OCI-LY3 (cell line): ENCODE measurements around the gene SUN3.

ENCODE experiments used
- CTCF ChIP-seq: fragments of 200-600, 300-600 bp; sonication (generic); IDR thresholded peaks from 2 replicates; pipeline ENCODE4 v1.5.1; 2014; ENCODE audit warnings: antibody characterized with exemption, low read length, low read depth
- EZH2phosphoT487 ChIP-seq: fragments of 200-600 bp; shearing (Covaris generic); IDR thresholded peaks from 2 replicates; pipeline ENCODE4 v1.6.1; 2018; ENCODE audit warnings: antibody characterized with exemption, mixed run types, low read depth

DNA sequence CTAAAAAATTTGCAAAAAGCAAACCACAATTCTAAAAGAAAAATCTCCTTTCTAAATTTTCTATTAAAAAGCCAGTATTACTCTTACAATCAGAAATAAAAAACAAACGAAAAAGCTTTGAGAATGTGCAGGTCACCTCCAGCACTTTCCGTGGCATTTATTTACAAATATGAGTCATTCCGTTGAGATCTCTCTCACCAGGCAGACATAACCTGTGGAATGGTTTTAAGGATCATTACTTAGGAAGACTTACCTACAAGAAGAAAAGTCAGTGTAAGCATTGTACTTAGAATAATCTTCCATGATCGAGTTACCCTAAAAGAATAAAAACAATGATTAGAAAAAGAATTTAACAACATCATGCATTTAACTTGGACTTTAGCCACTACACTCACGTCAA, 3.3 kb downstream of the SUN3 start:
- TF ChIP-seq CTCF (no peak), EZH2phosphoT487 (no peak)
